ENCODE results near the gene RBFOX1.

GRCh38 chr16:7431723-7432122 is 99.1 kb downstream of the RBFOX1 start:
- TF ChIP-seq POLR2A (IDR thresholded peaks at IDR 0.05) (no peak), CTCF (IDR thresholded peaks at IDR 0.05) (no peak)

Measured in lower leg skin (tissue), 3 donors.